Colon (tissue), 2 donors: Measurements from ENCODE around the gene MCOLN3.
"Not testable (repeated sequence)": the region's sequence is repeated elsewhere in the genome, so short reads cannot be mapped to it uniquely, and the experiment has no call there.

ENCODE experiments used
- FAIRE-seq: peaks from 2 replicates; lab custom pipeline; 2012; peaks lifted over from hg19 to GRCh38; lab: Jason Lieb, UNC
- donor health status: control.
- donor health status: control.

MCOLN3 gene

DNA sequence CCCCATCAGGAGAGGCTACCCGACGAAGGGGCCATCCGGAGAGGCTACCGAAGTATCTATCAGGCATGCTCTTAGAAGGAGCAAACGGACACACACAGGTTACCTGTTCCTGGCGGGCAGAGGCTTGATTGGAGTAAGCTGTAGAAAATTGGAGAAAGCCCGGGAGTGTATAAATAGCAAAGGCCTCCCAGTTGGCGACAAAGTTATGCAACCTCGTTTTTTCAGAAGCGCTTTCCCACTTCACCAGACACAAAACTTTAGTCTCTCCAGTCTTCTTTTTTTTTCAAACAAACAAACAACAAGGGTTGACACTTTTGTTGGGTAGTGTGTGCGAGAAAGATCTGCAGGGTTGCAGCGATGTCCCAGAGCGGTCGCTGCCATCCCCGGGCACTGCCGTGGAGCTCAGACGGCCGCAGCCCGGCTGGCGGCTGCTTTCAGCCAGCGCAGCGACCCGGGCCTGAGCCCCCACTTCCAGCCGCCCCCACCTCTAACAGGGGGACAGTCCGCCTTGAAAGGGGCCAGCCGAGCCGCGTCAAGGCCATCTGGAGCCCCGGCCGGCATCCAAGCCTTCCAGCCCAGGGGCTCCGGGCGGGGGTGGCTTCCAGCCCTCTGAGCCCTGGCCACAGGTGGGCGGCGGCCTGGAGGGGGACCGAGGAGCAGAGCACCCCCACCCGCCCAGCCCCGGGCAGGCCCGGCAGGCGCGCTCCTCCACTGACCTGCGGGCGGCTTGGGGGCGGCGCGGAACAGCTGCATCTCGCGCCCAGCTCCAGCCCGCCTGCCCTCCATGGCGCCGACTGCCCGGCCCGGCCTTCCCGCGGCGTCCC is 616 bp downstream of the MCOLN3 start:
- FAIRE-seq, result no peak

DNA sequence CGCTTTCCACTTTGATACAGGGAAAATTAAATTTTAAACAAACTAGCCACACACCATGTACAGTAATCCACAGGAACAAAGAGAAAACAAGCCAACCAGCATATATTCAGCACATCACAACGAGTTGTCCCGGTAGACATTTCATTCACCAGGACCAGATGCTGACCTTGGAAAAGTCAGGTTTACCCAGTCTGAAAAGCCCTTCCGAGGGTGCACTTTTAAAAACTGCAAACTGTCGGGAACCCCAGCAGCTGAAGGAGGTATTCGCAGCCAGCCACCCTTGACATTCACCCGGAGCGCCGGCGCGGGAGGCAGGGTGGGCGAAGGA is 1.2 kb downstream of the MCOLN3 start:
- no peak for FAIRE-seq

- no peak for FAIRE-seq
Measured at GRCh38 chr1:85042413-85042812, 5.9 kb downstream of the MCOLN3 start.

DNA sequence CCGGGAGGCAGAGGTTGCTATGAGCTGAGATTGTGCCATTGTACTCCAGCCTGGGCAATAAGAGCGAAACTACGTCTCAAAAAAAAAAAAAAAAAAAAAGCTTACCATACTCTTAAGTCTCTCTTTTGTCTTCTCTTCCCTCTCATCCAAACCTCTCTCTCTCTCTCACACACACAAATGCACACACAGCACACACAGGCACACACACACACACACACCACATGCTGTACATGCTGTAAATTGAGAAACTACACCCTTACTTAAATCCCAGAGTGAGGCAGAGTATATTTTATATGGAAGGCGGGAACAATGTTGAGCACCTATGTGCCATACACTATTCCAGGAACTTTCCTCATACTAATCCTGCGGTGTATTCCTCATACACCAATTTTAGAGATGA is 6.5 kb downstream of the MCOLN3 start:
- FAIRE-seq, result no peak

- no peak for FAIRE-seq
Measured at GRCh38 chr1:85033221-85033620, 15.1 kb downstream of the MCOLN3 start.

- FAIRE-seq, result no peak
Measured at GRCh38 chr1:85030536-85030935, 17.8 kb downstream of the MCOLN3 start.

DNA sequence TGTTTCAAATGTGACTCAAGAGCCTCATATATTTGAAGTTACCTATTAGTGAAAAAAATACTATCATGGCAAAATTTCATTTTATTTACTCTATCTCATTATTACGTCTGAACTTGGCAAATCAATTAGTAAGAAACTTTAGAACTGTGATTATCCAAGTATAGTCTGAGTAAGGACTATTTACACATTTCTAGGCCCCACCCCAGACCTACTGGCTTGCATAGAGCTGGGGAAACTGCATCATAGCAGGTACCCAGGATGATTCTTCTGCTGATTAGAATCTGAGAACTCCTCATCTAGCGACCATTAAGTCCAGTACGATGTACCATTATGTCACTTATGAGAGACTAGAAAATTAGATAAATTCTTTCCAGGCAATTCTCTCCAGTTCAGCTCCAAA is 20.1 kb downstream of the MCOLN3 start:
- FAIRE-seq, result no peak

- no peak for FAIRE-seq
Measured at GRCh38 chr1:85027242-85027983, 20.9 kb downstream of the MCOLN3 start.

DNA sequence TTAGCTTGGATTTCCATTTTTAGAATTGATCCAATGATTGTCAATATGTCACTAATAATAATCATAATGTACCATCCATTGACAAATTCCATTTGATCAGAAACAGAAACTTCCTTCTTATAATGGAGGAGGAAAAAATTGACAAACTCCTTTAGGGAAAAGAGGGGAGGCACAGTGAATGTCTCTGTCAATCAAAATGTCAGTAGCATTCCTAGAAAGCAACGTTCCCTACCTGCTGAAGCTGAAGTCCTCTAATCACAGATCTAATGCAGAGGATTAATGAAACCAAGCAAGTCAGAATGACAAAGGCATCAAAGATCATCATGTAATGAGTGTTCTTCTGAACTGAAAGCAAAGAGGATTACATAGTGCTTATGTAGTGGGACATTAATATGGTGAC is 22.4 kb downstream of the MCOLN3 start:
- no peak for FAIRE-seq

GRCh38 chr1:85024736-85025135 is 23.6 kb downstream of the MCOLN3 start:
- no peak for FAIRE-seq

DNA sequence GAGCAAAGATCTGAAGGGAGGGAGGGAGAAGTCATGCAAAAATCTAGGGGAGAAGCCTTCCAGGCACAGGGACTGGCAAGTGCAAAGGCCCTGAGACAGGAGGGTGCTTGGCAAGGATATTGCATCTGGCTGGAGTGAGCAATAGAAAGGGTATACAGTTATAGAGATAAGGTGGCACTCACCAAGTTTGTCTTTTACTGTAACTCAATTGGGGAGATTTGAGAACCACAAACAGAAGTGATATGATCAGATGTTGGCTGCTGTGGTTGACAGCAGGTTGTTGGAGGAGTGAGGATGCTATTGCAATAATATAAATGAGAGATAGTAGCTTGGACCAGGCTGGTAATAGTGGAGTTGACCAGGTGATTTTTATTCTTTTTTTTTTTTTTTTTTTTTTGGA is 25.6 kb downstream of the MCOLN3 start:
- FAIRE-seq, result no peak

DNA sequence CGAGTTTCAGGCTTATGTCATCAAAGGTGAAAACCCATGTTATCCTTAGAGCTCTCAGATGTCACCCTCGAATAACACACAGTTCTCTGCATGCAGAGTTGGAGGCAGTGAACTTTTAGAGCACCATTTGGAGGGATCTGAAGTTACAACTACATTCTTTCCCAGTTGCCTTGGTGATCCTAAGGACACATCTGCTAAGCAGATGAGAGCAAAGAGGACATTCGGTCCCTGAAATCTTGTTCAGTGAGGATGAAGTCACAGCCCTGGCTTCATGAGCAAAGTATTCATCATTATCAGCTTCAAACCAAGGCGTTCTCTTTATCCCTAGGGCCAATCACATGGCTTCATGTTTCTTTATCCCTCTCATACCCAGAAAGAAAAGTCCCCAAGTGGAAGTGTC is 28.3 kb downstream of the MCOLN3 start:
- FAIRE-seq, result no peak

DNA sequence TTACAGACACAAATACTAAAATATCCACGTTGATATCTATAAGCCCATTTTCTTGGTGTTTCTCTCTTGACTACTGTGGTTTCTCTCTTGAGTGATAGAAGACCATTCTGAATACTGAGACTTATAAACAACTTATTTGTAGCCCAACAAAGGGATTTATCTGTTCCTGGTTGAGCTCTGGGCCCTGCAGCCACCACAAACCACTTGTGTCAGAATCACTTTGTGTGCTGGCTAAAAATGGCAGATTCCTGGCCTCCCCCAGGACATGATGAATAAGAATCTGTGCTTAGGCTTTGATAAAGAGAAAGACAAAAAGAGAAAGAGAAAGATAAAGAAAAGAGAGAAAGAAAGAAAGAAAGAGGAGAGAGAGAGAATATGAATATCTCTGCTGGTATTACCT is 32.5 kb downstream of the MCOLN3 start:
- no peak for FAIRE-seq

GRCh38 chr1:85005641-85006040 is 42.7 kb downstream of the MCOLN3 start:
- FAIRE-seq, result not testable (repeated sequence)

GRCh38 chr1:85001742-85002141 is 46.6 kb downstream of the MCOLN3 start:
- no peak for FAIRE-seq

DNA sequence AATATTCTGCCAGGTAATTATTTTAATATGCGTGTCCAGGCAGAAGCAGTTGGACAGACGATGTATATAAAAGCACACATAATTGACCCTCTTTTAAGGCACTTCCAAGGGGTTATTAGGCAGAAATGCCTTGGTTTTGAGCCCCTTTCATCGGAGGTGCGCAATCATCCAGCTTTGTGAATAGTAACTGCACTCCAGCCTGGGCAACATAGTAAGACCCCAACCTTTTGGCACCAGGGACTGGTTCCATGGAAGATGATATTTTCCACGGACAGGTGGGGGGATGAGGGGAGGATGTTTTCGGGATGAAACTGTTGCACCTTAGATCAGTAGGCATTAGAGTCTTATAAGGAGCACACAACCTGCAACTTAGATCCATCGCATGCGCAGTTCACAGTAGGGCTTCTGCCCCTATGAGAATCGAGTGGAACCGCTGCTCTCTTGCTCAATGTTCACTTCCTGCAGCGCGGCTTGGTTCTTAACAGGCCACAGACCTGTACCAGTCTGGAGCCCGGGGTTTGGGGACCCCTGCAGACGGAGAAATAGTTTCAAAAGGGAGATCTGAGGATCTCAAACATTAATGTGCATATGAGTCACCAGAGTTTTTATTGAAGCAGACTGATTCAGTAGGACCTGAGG is 49.5 kb downstream of the MCOLN3 start:
- no peak for FAIRE-seq

- no peak for FAIRE-seq
Measured at GRCh38 chr1:84997667-84998600, 50.4 kb downstream of the MCOLN3 start.

- no peak for FAIRE-seq
Measured at GRCh38 chr1:84996846-84997666, 51.2 kb downstream of the MCOLN3 start, which contains the start of gene MCOLN2. Gene MCOLN2, minus strand, starts transcription at chr1:84997113. Its CDS starts 241 bp downstream, at chr1:84996872.

GRCh38 chr1:84995484-84996334 is 52.6 kb downstream of the MCOLN3 start:
- no peak for FAIRE-seq
